Measurements from ENCODE around the gene LRRC57. TPM values are rescaled to one million over a fixed set of nuclear protein-coding genes. Genes with fewer than 3 reads are reported as not detected.
"Not testable (repeated sequence)": the region's sequence is repeated elsewhere in the genome, so short reads cannot be mapped to it uniquely, and the experiment has no call there.

The LRRC57 gene
- total RNA-seq, 1 donor = 21.6 TPM

DNA sequence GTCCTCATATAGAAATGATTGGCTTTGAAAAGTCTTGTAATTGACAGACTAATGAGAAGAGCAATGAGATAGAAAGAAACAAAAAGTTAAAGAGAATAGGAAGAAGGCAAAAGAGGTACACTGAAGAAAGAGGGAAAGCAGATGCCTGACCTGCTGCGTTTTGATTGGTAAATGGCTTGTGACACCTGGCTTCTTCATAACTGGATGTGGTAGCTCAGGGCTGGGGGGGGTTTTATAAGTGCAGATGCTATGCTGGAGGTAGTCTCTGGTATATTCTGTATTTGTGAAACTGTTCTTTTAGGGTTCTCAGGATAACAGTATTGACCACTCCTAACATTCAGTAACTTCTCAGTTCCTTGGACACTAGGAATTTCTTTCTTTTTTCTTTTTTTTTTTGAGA, 28.2 kb upstream of the LRRC57 start:
- TF ChIP-seq, protein P1, sequence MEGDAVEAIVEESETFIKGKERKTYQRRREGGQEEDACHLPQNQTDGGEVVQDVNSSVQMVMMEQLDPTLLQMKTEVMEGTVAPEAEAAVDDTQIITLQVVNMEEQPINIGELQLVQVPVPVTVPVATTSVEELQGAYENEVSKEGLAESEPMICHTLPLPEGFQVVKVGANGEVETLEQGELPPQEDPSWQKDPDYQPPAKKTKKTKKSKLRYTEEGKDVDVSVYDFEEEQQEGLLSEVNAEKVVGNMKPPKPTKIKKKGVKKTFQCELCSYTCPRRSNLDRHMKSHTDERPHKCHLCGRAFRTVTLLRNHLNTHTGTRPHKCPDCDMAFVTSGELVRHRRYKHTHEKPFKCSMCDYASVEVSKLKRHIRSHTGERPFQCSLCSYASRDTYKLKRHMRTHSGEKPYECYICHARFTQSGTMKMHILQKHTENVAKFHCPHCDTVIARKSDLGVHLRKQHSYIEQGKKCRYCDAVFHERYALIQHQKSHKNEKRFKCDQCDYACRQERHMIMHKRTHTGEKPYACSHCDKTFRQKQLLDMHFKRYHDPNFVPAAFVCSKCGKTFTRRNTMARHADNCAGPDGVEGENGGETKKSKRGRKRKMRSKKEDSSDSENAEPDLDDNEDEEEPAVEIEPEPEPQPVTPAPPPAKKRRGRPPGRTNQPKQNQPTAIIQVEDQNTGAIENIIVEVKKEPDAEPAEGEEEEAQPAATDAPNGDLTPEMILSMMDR (IDR thresholded peaks at IDR 0.05; ENCODE audit: insufficient read depth, low read length) = no peak
- no peak for DNase-seq (ENCODE audit: low read depth)
- H3K4me3 ChIP-seq (ENCODE audit: low read depth, low read length) = no peak overlapping the region

DNA sequence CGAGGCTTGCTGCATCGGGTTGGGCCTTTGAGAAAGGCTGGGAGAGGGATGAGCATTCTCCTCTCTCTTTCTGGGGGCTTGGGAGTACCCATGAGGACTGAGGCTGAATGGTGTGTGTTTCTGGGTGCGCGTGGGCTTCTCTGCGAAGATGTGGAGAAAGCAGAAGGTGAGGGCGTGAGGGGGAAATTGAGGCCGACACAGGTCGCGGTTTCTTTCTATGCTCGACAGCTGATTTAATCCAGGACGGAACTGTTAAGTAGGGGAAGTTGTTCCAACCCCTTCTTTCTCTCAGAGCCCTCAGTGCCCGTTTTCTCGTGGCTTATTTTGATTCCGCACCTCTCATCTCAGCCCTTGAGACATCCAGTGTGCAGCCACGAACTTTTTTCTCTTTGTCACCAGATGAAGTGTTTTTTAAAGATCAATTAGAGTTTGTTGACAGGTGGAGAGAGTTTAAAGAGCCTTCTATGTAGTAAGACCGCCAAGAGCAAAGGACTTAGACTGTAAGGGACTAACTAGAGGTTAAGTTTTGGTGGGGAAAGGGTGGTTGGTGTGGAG, 27.5 kb upstream of the LRRC57 start:
- H3K4me3 ChIP-seq (ENCODE audit: low read depth, low read length) = peak overlapping the region; percentile 78
- TF ChIP-seq, protein P1 (IDR thresholded peaks at IDR 0.05; ENCODE audit: insufficient read depth, low read length) = no peak
- no peak for DNase-seq (ENCODE audit: low read depth)

- TF ChIP-seq, protein P1 (IDR thresholded peaks at IDR 0.05; ENCODE audit: insufficient read depth, low read length) = no peak
- peak within 1 kb of the TSS; percentile 78 for H3K4me3 ChIP-seq (ENCODE audit: low read depth, low read length)
- DNase-seq (ENCODE audit: low read depth) = peak; percentile 96
Measured at GRCh38 chr15:42575188-42576039, 26.8 kb upstream of the LRRC57 start, which contains the start of gene STARD9. Gene STARD9, plus strand, starts transcription at chr15:42575606. Its CDS starts 110 bp downstream, at chr15:42575716.

- no peak overlapping the region for H3K4me3 ChIP-seq (ENCODE audit: low read depth, low read length)
- no peak for DNase-seq (ENCODE audit: low read depth)
- TF ChIP-seq, protein P1 (IDR thresholded peaks at IDR 0.05; ENCODE audit: insufficient read depth, low read length) = no peak
Measured at GRCh38 chr15:42558739-42559138, 10.1 kb upstream of the LRRC57 start.

GRCh38 chr15:42556550-42557207, 8.1 kb upstream of the LRRC57 start:
- not testable (repeated sequence) for DNase-seq (ENCODE audit: low read depth); H3K4me3 ChIP-seq (ENCODE audit: low read depth, low read length)

- TF ChIP-seq, protein P1 (IDR thresholded peaks at IDR 0.05; ENCODE audit: insufficient read depth, low read length) = no peak
- no peak overlapping the region for H3K4me3 ChIP-seq (ENCODE audit: low read depth, low read length)
- DNase-seq (ENCODE audit: low read depth) = no peak
Measured at GRCh38 chr15:42553554-42553953, 5.0 kb upstream of the LRRC57 start.

All from fibroblast of the aortic adventitia (primary cell).